Measurements from ENCODE around the gene TRIM9. TPM values are rescaled to one million over a fixed set of nuclear protein-coding genes. Genes with fewer than 3 reads are reported as not detected.

TRIM9 gene
- total and polyA plus RNA-seq, 4 experiments from 2014 or later: 0.05 to 0.55 (median 0.44) TPM; not detected in 1

GRCh38 chr14:51028851-51029754 lies 65.8 kb downstream of the TRIM9 start:
- Histone ChIP-seq H3K4me1 (ENCODE audit: insufficient read depth, low read length) (no peaks in the 10 kb centered on the region), H3K9me3 (ENCODE audit: control insufficient read depth in 1 of 2, low read length in 2 of 2) (no peaks in the 10 kb centered on the region), H3K4me3 (ENCODE audit: low read length in 2 of 2) (no peak overlapping the region), H3K27ac (ENCODE audit: low read depth, low read length) (no peak overlapping the region), H3K36me3 (ENCODE audit: insufficient read depth, low read length) (no peaks in the 10 kb centered on the region), H3K27me3 (ENCODE audit: insufficient read depth, low read length) (no peaks in the 10 kb centered on the region)
- Mint-ChIP-seq H3K36me3 (no peaks in the 10 kb centered on the region), H3K9me3 (peaks cover 0 to 2% (median 0%) of the 10 kb centered on the region in 8 donors), H3K4me3 (no peak overlapping the region), H3K27me3 (peaks cover 6 to 7% of the 10 kb centered on the region in 2 donors), H3K4me1 (no peaks in the 10 kb centered on the region), H3K27ac (no peak overlapping the region)
- no peak for DNase-seq
- intact Hi-C loops (cut with micrococcal nuclease): no loop called here
- CTCF ChIA-PET (ENCODE audit: partially characterized antibody): no interaction called here
- POLR2A ChIA-PET (ENCODE audit: partially characterized antibody): no interaction called here

- DNase-seq: no peak
- Histone ChIP-seq H3K9me3 (ENCODE audit: control insufficient read depth in 1 of 2, low read length in 2 of 2) (no peaks in the 10 kb centered on the region), H3K4me3 (ENCODE audit: low read length in 2 of 2) (no peak overlapping the region), H3K27ac (ENCODE audit: low read depth, low read length) (no peak overlapping the region), H3K27me3 (ENCODE audit: insufficient read depth, low read length) (no peaks in the 10 kb centered on the region), H3K36me3 (ENCODE audit: insufficient read depth, low read length) (no peaks in the 10 kb centered on the region), H3K4me1 (ENCODE audit: insufficient read depth, low read length) (no peaks in the 10 kb centered on the region)
- H3K9me3 Mint-ChIP-seq: peaks cover 0 to 2% (median 0%) of the 10 kb centered on the region in 8 donors
- no peaks in the 10 kb centered on the region for H3K36me3 Mint-ChIP-seq
- ChIA-PET CTCF (ENCODE audit: partially characterized antibody) (no interaction called here), POLR2A (ENCODE audit: partially characterized antibody) (no interaction called here)
- peaks cover 6 to 7% of the 10 kb centered on the region in 2 donors for H3K27me3 Mint-ChIP-seq
- H3K4me1 Mint-ChIP-seq: no peaks in the 10 kb centered on the region
- intact Hi-C loops (cut with micrococcal nuclease): no loop called here
- H3K4me3 Mint-ChIP-seq: no peak overlapping the region
- H3K27ac Mint-ChIP-seq: no peak overlapping the region
Measured at GRCh38 chr14:51028361-51028760, 66.5 kb downstream of the TRIM9 start.

- Mint-ChIP-seq H3K4me1 (no peaks in the 10 kb centered on the region), H3K9me3 (peaks cover 0 to 4% (median 0%) of the 10 kb centered on the region in 8 donors), H3K36me3 (no peaks in the 10 kb centered on the region), H3K27me3 (peaks cover 7 to 8% of the 10 kb centered on the region in 2 donors), H3K27ac (no peak overlapping the region), H3K4me3 (no peak overlapping the region)
- intact Hi-C loops (cut with micrococcal nuclease): no loop called here
- no peaks in the 10 kb centered on the region for H3K27me3 ChIP-seq (ENCODE audit: insufficient read depth, low read length)
- no peak overlapping the region for H3K27ac ChIP-seq (ENCODE audit: low read depth, low read length)
- no peaks in the 10 kb centered on the region for H3K9me3 ChIP-seq (ENCODE audit: control insufficient read depth in 1 of 2, low read length in 2 of 2)
- no peak for DNase-seq
- CTCF ChIA-PET (ENCODE audit: partially characterized antibody): no interaction called here
- POLR2A ChIA-PET (ENCODE audit: partially characterized antibody): no interaction called here
- H3K36me3 ChIP-seq (ENCODE audit: insufficient read depth, low read length): no peaks in the 10 kb centered on the region
- no peaks in the 10 kb centered on the region for H3K4me1 ChIP-seq (ENCODE audit: insufficient read depth, low read length)
- no peak overlapping the region for H3K4me3 ChIP-seq (ENCODE audit: low read length in 2 of 2)
Measured at GRCh38 chr14:51024377-51024776, 70.5 kb downstream of the TRIM9 start.

- H3K36me3 ChIP-seq (ENCODE audit: insufficient read depth, low read length): no peaks in the 10 kb centered on the region
- H3K4me1 Mint-ChIP-seq: no peaks in the 10 kb centered on the region
- peaks cover 7% of the 10 kb centered on the region in 2 donors for H3K27me3 Mint-ChIP-seq
- no peak overlapping the region for H3K27ac ChIP-seq (ENCODE audit: low read depth, low read length)
- peaks cover 0 to 4% (median 0%) of the 10 kb centered on the region in 8 donors for H3K9me3 Mint-ChIP-seq
- H3K27ac Mint-ChIP-seq: no peak overlapping the region
- H3K9me3 ChIP-seq (ENCODE audit: control insufficient read depth in 1 of 2, low read length in 2 of 2): no peaks in the 10 kb centered on the region
- no peak overlapping the region for H3K4me3 Mint-ChIP-seq
- intact Hi-C loops (cut with micrococcal nuclease): no loop called here
- ChIA-PET POLR2A (ENCODE audit: partially characterized antibody) (no interaction called here), CTCF (ENCODE audit: partially characterized antibody) (no interaction called here)
- no peaks in the 10 kb centered on the region for H3K4me1 ChIP-seq (ENCODE audit: insufficient read depth, low read length)
- DNase-seq: no peak
- no peaks in the 10 kb centered on the region for H3K36me3 Mint-ChIP-seq
- no peaks in the 10 kb centered on the region for H3K27me3 ChIP-seq (ENCODE audit: insufficient read depth, low read length)
- no peak overlapping the region for H3K4me3 ChIP-seq (ENCODE audit: low read length in 2 of 2)
Measured at GRCh38 chr14:51023964-51024363, 70.9 kb downstream of the TRIM9 start.

GRCh38 chr14:51022769-51023168 lies 72.1 kb downstream of the TRIM9 start:
- Mint-ChIP-seq H3K27ac (no peak overlapping the region), H3K9me3 (peaks cover 0 to 4% (median 0%) of the 10 kb centered on the region in 8 donors), H3K36me3 (no peaks in the 10 kb centered on the region), H3K27me3 (peaks cover 6 to 7% of the 10 kb centered on the region in 2 donors), H3K4me1 (no peaks in the 10 kb centered on the region), H3K4me3 (no peak overlapping the region)
- no peaks in the 10 kb centered on the region for H3K36me3 ChIP-seq (ENCODE audit: insufficient read depth, low read length)
- no peak for DNase-seq
- ChIA-PET POLR2A (ENCODE audit: partially characterized antibody) (no interaction called here), CTCF (ENCODE audit: partially characterized antibody) (no interaction called here)
- H3K27ac ChIP-seq (ENCODE audit: low read depth, low read length): no peak overlapping the region
- intact Hi-C loops (cut with micrococcal nuclease): no loop called here
- H3K4me3 ChIP-seq (ENCODE audit: low read length in 2 of 2): no peak overlapping the region
- H3K4me1 ChIP-seq (ENCODE audit: insufficient read depth, low read length): no peaks in the 10 kb centered on the region
- no peaks in the 10 kb centered on the region for H3K27me3 ChIP-seq (ENCODE audit: insufficient read depth, low read length)
- no peaks in the 10 kb centered on the region for H3K9me3 ChIP-seq (ENCODE audit: control insufficient read depth in 1 of 2, low read length in 2 of 2)

GRCh38 chr14:51020024-51020710 lies 74.7 kb downstream of the TRIM9 start:
- Histone ChIP-seq H3K27me3 (ENCODE audit: insufficient read depth, low read length) (no peaks in the 10 kb centered on the region), H3K9me3 (ENCODE audit: control insufficient read depth in 1 of 2, low read length in 2 of 2) (no peaks in the 10 kb centered on the region), H3K36me3 (ENCODE audit: insufficient read depth, low read length) (no peaks in the 10 kb centered on the region), H3K4me3 (ENCODE audit: low read length in 2 of 2) (no peak overlapping the region), H3K27ac (ENCODE audit: low read depth, low read length) (no peak overlapping the region), H3K4me1 (ENCODE audit: insufficient read depth, low read length) (no peaks in the 10 kb centered on the region)
- Mint-ChIP-seq H3K4me1 (no peaks in the 10 kb centered on the region), H3K27ac (no peak overlapping the region), H3K36me3 (no peaks in the 10 kb centered on the region), H3K9me3 (peaks cover 0 to 4% (median 0%) of the 10 kb centered on the region in 8 donors), H3K4me3 (no peak overlapping the region), H3K27me3 (peaks cover 4 to 12% of the 10 kb centered on the region in 2 donors)
- POLR2A ChIA-PET (ENCODE audit: partially characterized antibody): no interaction called here
- intact Hi-C loops (cut with micrococcal nuclease): no loop called here
- DNase-seq: no peak
- CTCF ChIA-PET (ENCODE audit: partially characterized antibody): no interaction called here

- no peaks in the 10 kb centered on the region for H3K9me3 ChIP-seq (ENCODE audit: control insufficient read depth in 1 of 2, low read length in 2 of 2)
- Mint-ChIP-seq H3K27ac (no peak overlapping the region), H3K27me3 (peaks cover 2 to 18% of the 10 kb centered on the region in 2 donors), H3K9me3 (peaks cover 0 to 4% (median 0%) of the 10 kb centered on the region in 8 donors), H3K4me3 (no peak overlapping the region), H3K36me3 (no peaks in the 10 kb centered on the region), H3K4me1 (no peaks in the 10 kb centered on the region)
- no peaks in the 10 kb centered on the region for H3K27me3 ChIP-seq (ENCODE audit: insufficient read depth, low read length)
- H3K4me1 ChIP-seq (ENCODE audit: insufficient read depth, low read length): no peaks in the 10 kb centered on the region
- H3K4me3 ChIP-seq (ENCODE audit: low read length in 2 of 2): no peak overlapping the region
- CTCF ChIA-PET (ENCODE audit: partially characterized antibody): no interaction called here
- H3K36me3 ChIP-seq (ENCODE audit: insufficient read depth, low read length): no peaks in the 10 kb centered on the region
- POLR2A ChIA-PET (ENCODE audit: partially characterized antibody): interaction anchor here (0.6 kb wide), 1 partner anchor 145 kb away, joined by 5 read pairs; no protein-coding TSS in a partner anchor
- intact Hi-C loops (cut with micrococcal nuclease): no loop called here
- no peak overlapping the region for H3K27ac ChIP-seq (ENCODE audit: low read depth, low read length)
- DNase-seq: no peak
Measured at GRCh38 chr14:51019089-51019488, 75.8 kb downstream of the TRIM9 start.
